ENCODE data around the gene BRD2.

BRD2 gene

DNA sequence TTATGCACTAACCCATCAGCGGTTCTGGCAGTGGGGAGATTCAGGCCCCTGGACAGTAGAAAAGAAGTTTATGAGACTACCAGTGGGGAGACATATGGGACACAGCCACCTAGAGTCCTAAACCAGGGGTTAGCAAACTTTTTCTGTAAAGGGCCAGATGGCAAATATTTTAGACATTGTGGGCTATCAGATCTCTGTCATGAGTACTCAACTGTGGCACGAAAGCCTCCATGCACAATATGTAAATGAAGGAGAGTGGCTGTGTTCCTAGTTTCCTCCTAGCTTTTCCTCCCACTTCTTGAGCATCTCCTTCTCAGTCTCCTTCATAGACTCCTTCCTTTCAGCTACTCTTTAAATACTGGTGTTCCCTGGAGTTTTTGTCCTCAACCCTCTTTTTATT is 12.2 kb upstream of the BRD2 start:
- no peak for TF ChIP-seq CTCF (IDR thresholded peaks at IDR 0.05; ENCODE audit: insufficient read depth, low read length, poor library complexity, severe bottlenecking)
- Histone ChIP-seq H3K4me3 (replicated peaks; ENCODE audit: low read depth, low read length) (no peak overlapping the region), H3K36me3 (ENCODE audit: control insufficient read depth, insufficient read depth, low read length) (no peaks in the 10 kb centered on the region; the same call in 1 of the 2 replicates), H3K27me3 (replicated peaks; ENCODE audit: control insufficient read depth, insufficient read depth, low read length) (no peaks in the 10 kb centered on the region)
- DNase-seq (ENCODE audit: extremely low read depth, insufficient read length): no peak

- H3K27me3 ChIP-seq (replicated peaks; ENCODE audit: control insufficient read depth, insufficient read depth, low read length): no peaks in the 10 kb centered on the region
- DNase-seq (ENCODE audit: extremely low read depth, insufficient read length): no peak
- H3K4me3 ChIP-seq (replicated peaks; ENCODE audit: low read depth, low read length): no peak overlapping the region
- H3K36me3 ChIP-seq (ENCODE audit: control insufficient read depth, insufficient read depth, low read length): no peaks in the 10 kb centered on the region
- TF ChIP-seq CTCF (IDR thresholded peaks at IDR 0.05; ENCODE audit: insufficient read depth, low read length, poor library complexity, severe bottlenecking): no peak
Observed at GRCh38 chr6:32960563-32960962, 7.8 kb upstream of the BRD2 start.

- H3K4me3 ChIP-seq (replicated peaks; ENCODE audit: low read depth, low read length): no peak overlapping the region
- no peak for TF ChIP-seq CTCF (IDR thresholded peaks at IDR 0.05; ENCODE audit: insufficient read depth, low read length, poor library complexity, severe bottlenecking)
Observed at GRCh38 chr6:32962213-32962826, 6.1 kb upstream of the BRD2 start.

DNA sequence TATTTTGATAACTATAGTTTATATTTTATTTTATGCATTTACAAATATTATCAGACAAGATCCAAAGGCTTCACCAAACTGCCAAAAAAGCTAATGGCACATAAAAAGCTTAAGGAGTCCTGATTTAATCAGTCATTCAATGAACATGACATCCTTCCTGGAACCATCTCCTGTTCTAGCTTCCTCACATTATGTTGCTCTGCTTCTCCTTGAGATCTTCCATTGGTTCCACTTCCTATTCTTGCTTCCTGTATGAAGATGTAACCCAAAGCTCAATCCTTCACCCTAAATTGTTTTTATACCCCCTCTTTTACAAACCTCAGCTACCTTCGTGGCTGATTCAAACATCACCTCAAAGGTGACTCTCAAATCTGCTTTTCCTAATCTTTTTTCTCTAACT is 4.5 kb upstream of the BRD2 start:
- no peaks in the 10 kb centered on the region for H3K36me3 ChIP-seq (ENCODE audit: control insufficient read depth, insufficient read depth, low read length)
- H3K27me3 ChIP-seq (replicated peaks; ENCODE audit: control insufficient read depth, insufficient read depth, low read length): no peaks in the 10 kb centered on the region
- no peak overlapping the region for H3K4me3 ChIP-seq (replicated peaks; ENCODE audit: low read depth, low read length)
- TF ChIP-seq CTCF (IDR thresholded peaks at IDR 0.05; ENCODE audit: insufficient read depth, low read length, poor library complexity, severe bottlenecking): no peak
- DNase-seq (ENCODE audit: extremely low read depth, insufficient read length): no peak

More at GRCh38 chr6:32962213-32962826, 6.1 kb upstream of the BRD2 start:
- no peak for DNase-seq (ENCODE audit: extremely low read depth, insufficient read length)
- Histone ChIP-seq H3K36me3 (ENCODE audit: control insufficient read depth, insufficient read depth, low read length) (no peaks in the 10 kb centered on the region), H3K27me3 (replicated peaks; ENCODE audit: control insufficient read depth, insufficient read depth, low read length) (no peaks in the 10 kb centered on the region)

DNA sequence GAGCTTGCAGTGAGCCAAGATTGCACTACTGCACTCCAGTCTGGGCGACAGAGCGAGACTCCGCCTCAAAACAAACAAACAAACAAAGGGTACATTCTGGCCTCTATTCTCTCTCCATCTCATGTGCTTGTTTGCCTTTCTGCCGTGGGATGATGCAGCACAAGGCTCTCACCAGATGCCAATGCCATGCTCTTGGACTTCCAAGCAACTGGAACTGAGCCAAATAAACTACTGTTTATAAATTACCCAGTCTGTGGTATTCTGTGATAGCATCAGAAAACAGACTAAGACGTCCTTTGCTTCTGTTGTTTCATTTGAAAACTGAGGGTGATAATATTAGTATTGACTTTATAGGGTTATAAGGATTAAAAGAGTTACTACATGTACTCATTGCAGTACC is 3.6 kb upstream of the BRD2 start:
- Histone ChIP-seq H3K4me3 (replicated peaks; ENCODE audit: low read depth, low read length) (no peak overlapping the region), H3K27me3 (replicated peaks; ENCODE audit: control insufficient read depth, insufficient read depth, low read length) (no peaks in the 10 kb centered on the region), H3K36me3 (ENCODE audit: control insufficient read depth, insufficient read depth, low read length) (no peaks in the 10 kb centered on the region)
- no peak for TF ChIP-seq CTCF (IDR thresholded peaks at IDR 0.05; ENCODE audit: insufficient read depth, low read length, poor library complexity, severe bottlenecking)
- DNase-seq (ENCODE audit: extremely low read depth, insufficient read length): no peak
